ENCODE measurements around the gene ARHGDIG.

The ARHGDIG gene

GRCh38 chr16:280552-280951 lies at the start of gene ARHGDIG:
TSS of gene ARHGDIG (plus strand) at chr16:280591. CDS start at chr16:280681, 90 bp downstream.
- H3K4me3 ChIP-seq (ENCODE audit: low read depth, low read length): no peak within 1 kb of the TSS
- no peak for TF ChIP-seq CTCF (IDR thresholded peaks at IDR 0.05; ENCODE audit: insufficient read depth, low read depth, low read length, missing control alignments)
- DNase-seq (ENCODE audit: low read depth): no peak

GRCh38 chr16:230949-231348 lies 49.4 kb upstream of the ARHGDIG start:
- no peak for TF ChIP-seq CTCF (IDR thresholded peaks at IDR 0.05; ENCODE audit: insufficient read depth, low read depth, low read length, missing control alignments)
- H3K4me3 ChIP-seq (ENCODE audit: low read depth, low read length): no peak overlapping the region

GRCh38 chr16:234468-235305 lies 45.7 kb upstream of the ARHGDIG start, which contains the start of gene FAM234A:
TSS of gene FAM234A (plus strand) at chr16:234821. CDS start at chr16:254414, 19,593 bp downstream.
- DNase-seq (ENCODE audit: low read depth): peak; percentile 97
- peak within 1 kb of the TSS; percentile 60 for H3K4me3 ChIP-seq (ENCODE audit: low read depth, low read length)
- TF ChIP-seq CTCF (IDR thresholded peaks at IDR 0.05; ENCODE audit: insufficient read depth, low read depth, low read length, missing control alignments): peak; percentile 57

More at GRCh38 chr16:230949-231348, 49.4 kb upstream of the ARHGDIG start:
- DNase-seq (ENCODE audit: low read depth): no peak

GRCh38 chr16:239948-240277 lies 40.5 kb upstream of the ARHGDIG start:
- DNase-seq (ENCODE audit: low read depth): no peak
- H3K4me3 ChIP-seq (ENCODE audit: low read depth, low read length): no peak overlapping the region
- no peak for TF ChIP-seq CTCF (IDR thresholded peaks at IDR 0.05; ENCODE audit: insufficient read depth, low read depth, low read length, missing control alignments)

GRCh38 chr16:240559-240958 lies 39.8 kb upstream of the ARHGDIG start:
- no peak overlapping the region for H3K4me3 ChIP-seq (ENCODE audit: low read depth, low read length)
- TF ChIP-seq CTCF (IDR thresholded peaks at IDR 0.05; ENCODE audit: insufficient read depth, low read depth, low read length, missing control alignments): no peak
- no peak for DNase-seq (ENCODE audit: low read depth)

- no peak for TF ChIP-seq CTCF (IDR thresholded peaks at IDR 0.05; ENCODE audit: insufficient read depth, low read depth, low read length, missing control alignments)
- no peak for DNase-seq (ENCODE audit: low read depth)
- no peak overlapping the region for H3K4me3 ChIP-seq (ENCODE audit: low read depth, low read length)
Measured at GRCh38 chr16:242281-242680, 38.1 kb upstream of the ARHGDIG start.

GRCh38 chr16:243348-243747 lies 37.0 kb upstream of the ARHGDIG start:
- TF ChIP-seq CTCF (IDR thresholded peaks at IDR 0.05; ENCODE audit: insufficient read depth, low read depth, low read length, missing control alignments): no peak
- H3K4me3 ChIP-seq (ENCODE audit: low read depth, low read length): no peak overlapping the region
- DNase-seq (ENCODE audit: low read depth): no peak

Measured in GM12865 (cell line).